D721Med (cell line): Measurements from ENCODE around the gene RBMXL3.
"Not testable (repeated sequence)": the region's sequence is repeated elsewhere in the genome, so short reads cannot be mapped to it uniquely, and the experiment has no call there.

Experiments
- DNase-seq: peaks from one replicate; pipeline ENCODE4 v3.0.0; 2011; ENCODE audit warnings: low spot score; ENCODE audit not compliant: insufficient read length
- FAIRE-seq: peaks from 2 replicates; lab custom pipeline; 2011; peaks lifted over from hg19 to GRCh38; lab: Jason Lieb, UNC
- CTCF ChIP-seq: IDR thresholded peaks from 2 replicates; pipeline ENCODE4 v1.5.1; 2012; ENCODE audit warnings: mild to moderate bottlenecking, control low read depth; ENCODE audit not compliant: insufficient read depth; ENCODE audit errors: missing control alignments

RBMXL3 gene

DNA sequence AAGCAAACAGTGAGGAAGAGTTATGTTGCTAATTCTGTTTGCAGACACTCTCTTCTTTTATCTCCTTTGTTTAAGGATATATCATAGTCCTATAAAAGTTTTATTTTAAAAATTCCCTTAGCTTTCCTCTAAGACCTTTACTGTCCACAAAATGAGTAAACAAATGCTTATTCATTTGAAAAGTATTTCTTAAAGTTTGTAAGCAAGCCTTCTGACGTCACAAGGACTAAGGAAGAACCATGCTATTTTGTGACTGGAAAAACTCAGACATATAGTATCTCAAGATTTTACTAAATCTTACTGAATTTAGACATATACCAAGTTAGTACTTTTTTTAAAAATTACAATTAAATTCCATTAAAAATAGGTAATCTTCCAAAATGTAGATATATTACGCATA is 5.2 kb upstream of the RBMXL3 start:
- DNase-seq (no peak), FAIRE-seq (no peak)
- no peak for TF ChIP-seq CTCF

DNA sequence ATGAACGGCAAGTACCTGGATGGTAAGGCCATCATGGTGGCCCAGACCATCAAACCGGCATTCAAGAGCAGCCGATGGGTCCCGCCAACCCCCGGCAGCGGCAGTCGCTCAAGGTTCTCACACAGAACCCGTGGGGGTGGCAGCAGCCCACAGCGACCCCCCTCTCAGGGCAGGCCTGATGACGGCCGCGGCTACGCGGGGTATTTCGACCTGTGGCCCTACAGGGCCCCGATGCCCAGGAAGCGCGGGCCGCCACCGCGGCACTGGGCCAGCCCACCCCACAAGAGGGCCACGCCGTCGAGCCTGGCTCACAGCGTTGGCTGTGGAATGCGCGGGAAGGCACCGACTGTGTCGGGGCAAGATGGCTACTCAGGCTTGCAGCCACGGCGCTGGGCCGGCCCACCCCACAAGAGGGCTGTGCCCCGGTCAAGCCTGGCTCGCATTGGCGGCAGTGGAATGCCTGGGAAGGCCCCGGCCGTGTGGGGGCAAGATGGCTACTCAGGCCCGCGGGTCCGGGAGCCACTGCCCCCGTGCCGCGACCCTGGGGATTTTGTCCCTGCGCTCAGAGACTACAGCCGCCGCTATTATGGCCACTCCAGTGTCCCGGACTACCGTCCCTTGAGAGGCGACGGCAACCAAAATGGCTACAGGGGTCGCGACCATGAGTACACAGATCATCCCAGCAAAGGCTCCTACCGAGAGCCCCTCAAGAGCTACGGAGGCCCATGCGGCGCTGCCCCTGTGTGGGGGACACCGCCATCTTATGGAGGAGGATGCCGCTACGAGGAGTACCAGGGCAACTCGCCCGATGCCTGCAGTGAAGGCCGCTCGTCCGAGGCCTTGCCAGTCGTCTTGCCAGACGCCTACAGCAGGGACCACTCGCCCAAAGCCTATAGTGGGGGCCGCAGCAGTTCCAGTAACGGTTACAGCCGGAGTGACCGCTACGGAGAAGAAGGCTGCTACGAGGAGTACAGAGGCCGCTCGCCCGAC is 731 bp downstream of the RBMXL3 start:
- no peak for TF ChIP-seq CTCF
- FAIRE-seq (no peak), DNase-seq (no peak)

GRCh38 chrX:115190636-115191489 is 1.7 kb downstream of the RBMXL3 start:
- no peak for TF ChIP-seq CTCF
- no peak for DNase-seq
- no peak for FAIRE-seq

DNA sequence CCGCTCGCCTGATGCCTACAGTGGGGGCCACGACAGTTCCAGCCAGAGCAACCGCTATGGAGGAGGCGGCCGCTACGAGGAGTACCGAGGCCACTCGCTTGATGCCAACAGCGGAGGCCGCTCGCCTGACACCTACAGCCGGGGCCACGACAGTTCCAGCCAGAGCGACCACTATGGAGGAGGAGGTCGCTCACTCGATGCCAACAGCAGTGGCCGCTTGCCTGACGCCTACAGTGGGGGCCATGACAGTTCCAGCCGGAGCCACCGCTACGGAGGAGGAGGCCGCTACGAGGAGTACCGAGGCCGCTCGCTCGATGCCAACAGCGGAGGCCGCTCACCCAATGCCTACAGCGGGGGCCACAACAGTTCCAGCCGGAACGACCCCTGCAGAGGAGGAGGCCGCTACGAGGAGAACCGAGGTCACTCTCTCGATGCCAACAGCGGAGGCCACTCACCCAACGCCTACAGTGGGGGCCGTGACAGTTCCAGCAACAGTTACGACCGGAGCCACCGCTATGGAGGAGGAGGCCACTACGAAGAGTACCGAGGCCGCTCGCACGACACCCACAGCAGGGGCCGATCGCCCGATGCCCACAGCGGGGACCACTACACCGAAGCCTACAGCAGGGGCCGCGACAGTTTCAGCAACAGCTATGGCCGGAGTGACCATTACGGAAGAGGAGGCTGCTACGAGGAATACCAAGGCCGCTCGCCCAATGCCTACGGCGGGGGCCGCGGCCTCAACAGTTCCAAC is 2.5 kb downstream of the RBMXL3 start:
- TF ChIP-seq CTCF, result no peak
- DNase-seq, result no peak
- FAIRE-seq, result no peak

- FAIRE-seq, result no peak
- DNase-seq, result no peak
- TF ChIP-seq CTCF, result no peak
Observed at GRCh38 chrX:115192244-115192700, 3.1 kb downstream of the RBMXL3 start.

DNA sequence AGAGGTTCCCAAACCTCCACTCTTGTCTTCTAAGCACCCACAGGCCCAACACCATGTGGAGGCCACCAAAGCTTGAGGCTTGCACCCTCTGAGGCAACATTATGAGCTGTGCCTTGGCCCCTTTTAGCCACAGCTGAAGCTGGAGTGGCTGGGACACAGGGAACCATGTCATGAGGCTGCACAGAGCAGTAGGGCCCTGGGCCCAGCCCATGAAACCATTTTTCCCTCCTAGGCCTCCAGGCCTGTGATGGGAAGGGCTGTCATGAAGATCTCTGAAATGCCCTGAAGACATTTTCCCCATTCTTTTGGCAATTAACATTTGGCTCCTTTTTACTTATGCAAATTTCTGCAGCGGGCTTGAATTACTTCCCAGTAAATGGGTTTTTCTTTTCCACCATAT is 14.8 kb downstream of the RBMXL3 start:
- no peak for FAIRE-seq
- no peak for TF ChIP-seq CTCF

GRCh38 chrX:115209547-115209946 is 20.3 kb downstream of the RBMXL3 start:
- DNase-seq, FAIRE-seq: not testable (repeated sequence)

More for the DNA sequence above, 14.8 kb downstream of the RBMXL3 start:
- DNase-seq, result no peak
